Small intestine (tissue), 7 donors: Measurements from ENCODE around the gene FAM228B. TPM values are rescaled to one million over a fixed set of nuclear protein-coding genes. Genes with fewer than 3 reads are reported as not detected.

Source experiments
- DNase-seq, 2 donors: peaks; one replicate each; pipeline versions ENCODE4 v3.0.0 to v3.0.0-alpha.2; 2013
- FAIRE-seq: peaks from 2 replicates; lab custom pipeline; 2012; peaks lifted over from hg19 to GRCh38; lab: Jason Lieb, UNC
- H3K27ac ChIP-seq, 3 donors: one replicate each; pipeline ENCODE4 v1.5.1; 2013; ENCODE audit warnings: low read length in 2 of 3, mild to moderate bottlenecking in 2 of 3, control low read depth in 1 of 3, inconsistent platforms in 1 of 3, low read depth in 1 of 3, moderate library complexity in 1 of 3
- H3K27me3 ChIP-seq, 3 donors: one replicate each; pipeline ENCODE4 v1.6.1; 2013; ENCODE audit warnings: low read length in 3 of 3, inconsistent platforms in 1 of 3; ENCODE audit not compliant: control insufficient read depth in 3 of 3, insufficient read depth in 3 of 3
- H3K36me3 ChIP-seq, 3 donors: one replicate each; pipeline ENCODE4 v1.6.1; 2013; ENCODE audit warnings: low read length in 3 of 3, inconsistent platforms in 1 of 3, low read depth in 1 of 3, mild to moderate bottlenecking in 1 of 3, moderate library complexity in 1 of 3; ENCODE audit not compliant: control insufficient read depth in 3 of 3, insufficient read depth in 2 of 3
- H3K4me1 ChIP-seq, 3 donors: one replicate each; pipeline ENCODE4 v1.6.1; 2013; ENCODE audit warnings: low read length in 2 of 3, inconsistent platforms in 1 of 3, low read depth in 1 of 3, mild to moderate bottlenecking in 1 of 3, moderate library complexity in 1 of 3; ENCODE audit not compliant: control insufficient read depth in 3 of 3, insufficient read depth in 2 of 3
- H3K4me3 ChIP-seq, 3 donors: one replicate each; pipeline ENCODE4 v1.5.1; 2013; ENCODE audit warnings: low read length in 3 of 3, control low read depth in 1 of 3, inconsistent platforms in 1 of 3, low read depth in 1 of 3, mild to moderate bottlenecking in 1 of 3, moderate library complexity in 1 of 3
- H3K9me3 ChIP-seq, 2 donors: one replicate each; pipeline ENCODE4 v1.6.1; 2013; ENCODE audit warnings: low read depth in 1 of 2, low read length in 1 of 2; ENCODE audit not compliant: control insufficient read depth in 2 of 2, insufficient read depth in 1 of 2
- WGBS, 3 donors: extraction: QIAGEN DNeasy Blood & Tissue Kit; methylation state at CpG; one replicate each; pipeline ENCODE4 v1.1.7; 2013; 5-methylcytosine and 5-hydroxymethylcytosine counted together
- polyA plus RNA-seq, 4 donors: library from polyadenylated mRNA; stranded (reverse) in 3 of 4; unstranded in 1 of 4; fragments of 200-250 nt in 3 of 4; fragments of 120-200 nt in 1 of 4; gene quantifications; one replicate each; pipeline versions ENCODE4 v1.2.1 to v1.2.3, GENCODE V29; 2013
- donor health status: healthy with polysubstance abuse.
- donor health status: control.
- donor health status: control.
- donor health status: Bipolar disorder and iron deficiency.
- donor health status: healthy.

Gene FAM228B
- polyA plus RNA-seq, 4 donors, result 2.9 to 8.4 (median 3.9) TPM

DNA sequence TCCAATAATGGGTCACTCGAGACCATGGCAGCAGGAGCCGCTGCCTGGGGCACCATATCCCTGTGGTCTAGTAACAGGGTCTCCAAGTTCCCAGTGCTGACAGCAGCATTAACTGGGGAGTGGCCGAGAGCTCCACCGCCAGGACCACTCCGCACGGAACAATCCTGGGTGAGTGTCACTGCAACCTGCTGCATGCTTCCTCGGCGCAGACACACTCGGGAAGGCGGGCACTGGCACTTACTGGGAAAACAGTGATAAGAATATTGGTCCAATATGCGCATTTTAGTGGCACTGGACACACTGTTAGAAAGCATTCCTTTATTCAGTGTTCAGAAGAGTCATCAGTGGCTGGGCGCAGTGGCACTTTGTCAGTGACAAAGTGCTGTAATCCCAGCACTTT lies 81.2 kb downstream of the FAM228B start:
- H3K4me3 ChIP-seq, result no peak overlapping the region
- 96 to 98% (median 97%) methylated on average over 12 of the region's 12 CpGs for WGBS, 3 donors
- FAIRE-seq, result no peak
- H3K27me3 ChIP-seq, result no peaks in the 10 kb centered on the region
- no peaks in the 10 kb centered on the region for H3K9me3 ChIP-seq
- H3K4me1 ChIP-seq, result no peaks in the 10 kb centered on the region
- DNase-seq, result no peak
- H3K27ac ChIP-seq, result no peak overlapping the region
- peaks cover 17 to 69% (median 42%) of the 10 kb centered on the region in 3 donors for H3K36me3 ChIP-seq

GRCh38 chr2:24205131-24205530 lies 81.9 kb downstream of the FAM228B start:
- DNase-seq, result no peak

GRCh38 chr2:24206242-24206641 lies 83.0 kb downstream of the FAM228B start:
- Histone ChIP-seq H3K9me3 (no peaks in the 10 kb centered on the region), H3K27me3 (no peaks in the 10 kb centered on the region), H3K4me1 (no peaks in the 10 kb centered on the region), H3K4me3 (no peak overlapping the region), H3K27ac (no peak overlapping the region), H3K36me3 (peaks cover 27 to 79% (median 46%) of the 10 kb centered on the region in 3 donors)
- DNase-seq, result no peak
- no peak for FAIRE-seq
- WGBS, 3 donors, result 94 to 100% (median 98%) methylated on average over 6 of the region's 6 CpGs

More at GRCh38 chr2:24205131-24205530, 81.9 kb downstream of the FAM228B start:
- WGBS, 3 donors, result 91 to 95% (median 92%) methylated on average over 4 of the region's 4 CpGs
- Histone ChIP-seq H3K27ac (no peak overlapping the region), H3K9me3 (no peaks in the 10 kb centered on the region), H3K4me1 (no peaks in the 10 kb centered on the region), H3K27me3 (no peaks in the 10 kb centered on the region), H3K4me3 (no peak overlapping the region), H3K36me3 (peaks cover 20 to 73% (median 43%) of the 10 kb centered on the region in 3 donors)
- no peak for FAIRE-seq

DNA sequence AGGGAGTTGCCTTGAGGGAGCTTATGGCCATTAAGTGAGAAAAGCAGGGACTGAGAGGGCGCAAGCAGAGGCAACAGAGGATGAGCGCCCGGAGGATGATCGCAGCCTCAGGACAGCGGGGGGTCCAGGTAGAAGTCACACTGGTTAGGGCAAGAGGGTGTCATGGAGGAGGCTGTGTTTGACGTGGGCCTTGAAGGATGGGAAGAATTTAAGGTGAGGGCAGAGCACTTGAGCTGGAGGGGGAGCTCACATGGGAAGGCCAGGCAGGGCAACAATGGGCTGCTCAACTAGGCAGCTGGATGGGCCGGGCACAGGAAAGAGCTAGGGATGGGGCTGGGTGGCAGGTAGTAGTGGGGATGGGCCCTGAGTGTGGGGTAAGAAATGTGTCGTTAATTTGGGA lies 83.4 kb downstream of the FAM228B start:
- FAIRE-seq, result no peak
- Histone ChIP-seq H3K9me3 (no peaks in the 10 kb centered on the region), H3K36me3 (peaks cover 24 to 75% (median 49%) of the 10 kb centered on the region in 3 donors), H3K4me3 (no peak overlapping the region), H3K27ac (no peak overlapping the region), H3K27me3 (no peaks in the 10 kb centered on the region), H3K4me1 (no peaks in the 10 kb centered on the region)
- no peak for DNase-seq
- WGBS, 3 donors, result 83 to 93% (median 89%) methylated on average over 8 of the region's 8 CpGs

DNA sequence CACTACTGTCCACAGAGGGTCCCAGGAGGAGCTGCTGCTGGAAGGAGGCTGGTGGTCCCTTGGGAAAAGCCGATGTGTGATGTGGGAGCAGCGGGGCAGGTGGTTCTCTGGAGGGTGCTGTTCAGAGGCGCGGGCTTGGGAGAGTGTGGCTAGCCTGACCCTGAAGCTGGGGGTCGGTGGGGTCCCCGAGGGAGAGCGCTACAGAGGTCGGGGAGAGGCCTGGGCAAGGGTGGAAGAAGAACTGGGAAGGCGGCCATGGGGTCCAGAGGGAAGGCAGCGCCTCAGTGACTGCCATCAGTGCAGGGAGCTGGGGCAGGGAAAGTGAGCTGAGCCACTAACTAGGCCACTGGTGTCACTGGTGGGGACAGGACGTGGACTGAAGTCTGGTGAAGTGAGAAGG lies 84.1 kb downstream of the FAM228B start:
- Histone ChIP-seq H3K4me1 (no peaks in the 10 kb centered on the region), H3K4me3 (no peak overlapping the region), H3K27ac (no peak overlapping the region), H3K36me3 (peaks cover 25 to 78% (median 51%) of the 10 kb centered on the region in 3 donors), H3K27me3 (no peaks in the 10 kb centered on the region), H3K9me3 (no peaks in the 10 kb centered on the region)
- 87 to 91% (median 91%) methylated on average over 11 of the region's 11 CpGs for WGBS, 3 donors
- DNase-seq, result no peak
- FAIRE-seq, result no peak

DNA sequence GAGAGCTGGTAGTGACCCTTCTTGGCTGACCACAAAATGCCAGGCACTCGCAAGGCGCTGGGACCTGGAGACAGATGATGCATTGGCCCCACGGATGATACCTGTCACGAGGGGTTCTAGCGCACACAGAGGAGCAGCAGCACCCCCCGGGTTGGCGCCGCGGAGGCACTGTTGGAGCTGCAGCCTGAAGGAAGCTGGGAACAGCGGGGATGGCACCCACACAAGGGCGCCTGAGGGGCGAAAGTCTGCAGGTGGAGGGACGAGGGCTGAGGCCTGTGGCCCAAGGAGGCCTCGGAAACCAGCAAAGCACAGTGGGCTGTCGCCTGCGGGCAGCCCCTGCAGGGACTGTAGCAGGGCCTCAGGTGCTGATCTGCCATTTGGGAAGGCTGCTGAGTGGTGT lies 85.2 kb downstream of the FAM228B start:
- no peak for FAIRE-seq
- 95 to 96% (median 96%) methylated on average over 16 of the region's 16 CpGs for WGBS, 3 donors
- Histone ChIP-seq H3K4me1 (no peaks in the 10 kb centered on the region), H3K9me3 (no peaks in the 10 kb centered on the region), H3K36me3 (peaks cover 22 to 80% (median 49%) of the 10 kb centered on the region in 3 donors), H3K27me3 (no peaks in the 10 kb centered on the region), H3K4me3 (no peak overlapping the region), H3K27ac (no peak overlapping the region)
- no peak for DNase-seq

DNA sequence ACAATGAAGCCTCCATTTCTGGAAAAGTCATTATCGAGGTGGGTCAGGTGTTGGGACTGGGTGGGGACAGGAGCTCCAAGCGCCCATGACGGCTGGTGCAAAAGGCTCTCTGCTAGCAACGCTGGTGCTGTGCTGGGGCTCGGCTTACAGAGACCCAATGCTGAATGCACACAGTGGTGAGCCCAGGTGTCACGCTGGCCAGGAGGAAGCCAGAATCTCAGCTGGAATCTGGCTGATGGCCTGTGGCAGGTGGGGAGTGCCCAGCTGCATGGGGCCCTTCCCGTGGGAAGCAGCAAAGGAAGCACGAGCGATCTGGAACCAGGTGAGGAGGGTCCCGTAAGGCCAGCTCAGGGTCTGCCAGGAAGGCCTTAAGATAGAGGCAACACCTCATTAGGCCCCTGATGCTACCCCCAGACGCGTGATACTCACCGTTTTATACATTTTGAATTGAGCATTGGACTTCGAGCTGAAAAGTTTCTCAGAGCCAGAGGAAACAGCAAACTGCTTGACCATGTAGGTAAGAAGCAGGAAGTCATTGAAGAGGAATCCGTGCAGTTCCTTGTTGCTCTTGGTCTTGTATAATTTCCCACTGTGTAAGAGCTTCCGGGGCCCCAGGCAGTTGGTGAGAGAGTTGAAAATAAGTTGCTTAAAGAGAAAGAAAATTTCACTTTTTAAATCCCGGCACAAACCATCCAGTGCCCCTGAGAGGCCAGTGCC lies 86.3 kb downstream of the FAM228B start:
- Histone ChIP-seq H3K27me3 (no peaks in the 10 kb centered on the region), H3K36me3 (peaks cover 22 to 70% (median 41%) of the 10 kb centered on the region in 3 donors), H3K9me3 (no peaks in the 10 kb centered on the region)

DNA sequence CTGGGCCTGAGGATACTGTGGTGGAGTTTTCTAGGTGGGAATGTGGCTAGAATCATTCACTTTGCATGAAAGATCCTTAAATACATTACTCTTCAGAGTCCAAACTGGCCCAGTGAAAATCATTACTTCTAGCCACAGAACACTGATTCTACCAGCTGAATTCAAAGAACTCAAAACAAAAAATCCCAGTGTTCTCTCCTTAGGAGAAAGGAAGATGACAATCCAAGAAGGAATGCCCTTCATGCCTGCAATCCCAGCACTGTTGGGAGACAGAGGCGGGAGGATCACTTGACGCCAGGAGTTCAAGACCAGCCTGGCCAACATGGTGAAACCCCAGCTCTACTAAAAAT lies 86.8 kb downstream of the FAM228B start:
- Histone ChIP-seq H3K4me3 (no peak overlapping the region), H3K36me3 (peaks cover 22 to 65% (median 39%) of the 10 kb centered on the region in 3 donors), H3K27ac (no peak overlapping the region), H3K9me3 (no peaks in the 10 kb centered on the region), H3K27me3 (no peaks in the 10 kb centered on the region), H3K4me1 (no peaks in the 10 kb centered on the region)
- WGBS, 3 donors, result 94 to 100% (median 96%) methylated on average over 2 of the region's 2 CpGs
- FAIRE-seq, result no peak
- no peak for DNase-seq

More for the DNA sequence above, 86.3 kb downstream of the FAM228B start:
- H3K4me1 ChIP-seq, result no peaks in the 10 kb centered on the region
- H3K4me3 ChIP-seq, result no peak overlapping the region
- FAIRE-seq (no peak), DNase-seq (no peak)
- WGBS, 3 donors, result 92 to 94% (median 93%) methylated on average over 17 of the region's 17 CpGs
- no peak overlapping the region for H3K27ac ChIP-seq
